ENCODE results near the gene RB1.
"Not testable (repeated sequence)": the region's sequence is repeated elsewhere in the genome, so short reads cannot be mapped to it uniquely, and the experiment has no call there.

RB1 gene

GRCh38 chr13:48320399-48320790, 16.8 kb downstream of the RB1 start:
- TF ChIP-seq, protein P1, sequence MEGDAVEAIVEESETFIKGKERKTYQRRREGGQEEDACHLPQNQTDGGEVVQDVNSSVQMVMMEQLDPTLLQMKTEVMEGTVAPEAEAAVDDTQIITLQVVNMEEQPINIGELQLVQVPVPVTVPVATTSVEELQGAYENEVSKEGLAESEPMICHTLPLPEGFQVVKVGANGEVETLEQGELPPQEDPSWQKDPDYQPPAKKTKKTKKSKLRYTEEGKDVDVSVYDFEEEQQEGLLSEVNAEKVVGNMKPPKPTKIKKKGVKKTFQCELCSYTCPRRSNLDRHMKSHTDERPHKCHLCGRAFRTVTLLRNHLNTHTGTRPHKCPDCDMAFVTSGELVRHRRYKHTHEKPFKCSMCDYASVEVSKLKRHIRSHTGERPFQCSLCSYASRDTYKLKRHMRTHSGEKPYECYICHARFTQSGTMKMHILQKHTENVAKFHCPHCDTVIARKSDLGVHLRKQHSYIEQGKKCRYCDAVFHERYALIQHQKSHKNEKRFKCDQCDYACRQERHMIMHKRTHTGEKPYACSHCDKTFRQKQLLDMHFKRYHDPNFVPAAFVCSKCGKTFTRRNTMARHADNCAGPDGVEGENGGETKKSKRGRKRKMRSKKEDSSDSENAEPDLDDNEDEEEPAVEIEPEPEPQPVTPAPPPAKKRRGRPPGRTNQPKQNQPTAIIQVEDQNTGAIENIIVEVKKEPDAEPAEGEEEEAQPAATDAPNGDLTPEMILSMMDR (IDR thresholded peaks at IDR 0.05; ENCODE audit: extremely low read depth, missing control alignments), result no peak

GRCh38 chr13:48320891-48321510, 17.4 kb downstream of the RB1 start:
- DNase-seq (ENCODE audit: low spot score), result peak; percentile 32
- TF ChIP-seq, protein P1 (IDR thresholded peaks at IDR 0.05; ENCODE audit: extremely low read depth, missing control alignments), result no peak

More at GRCh38 chr13:48320399-48320790, 16.8 kb downstream of the RB1 start:
- DNase-seq (ENCODE audit: low spot score), result no peak

- no peak for DNase-seq (ENCODE audit: low spot score)
- TF ChIP-seq, protein P1 (IDR thresholded peaks at IDR 0.05; ENCODE audit: extremely low read depth, missing control alignments), result no peak
These were observed 18.7 kb downstream of the RB1 start for GRCh38 chr13:48322294-48322693.

DNA sequence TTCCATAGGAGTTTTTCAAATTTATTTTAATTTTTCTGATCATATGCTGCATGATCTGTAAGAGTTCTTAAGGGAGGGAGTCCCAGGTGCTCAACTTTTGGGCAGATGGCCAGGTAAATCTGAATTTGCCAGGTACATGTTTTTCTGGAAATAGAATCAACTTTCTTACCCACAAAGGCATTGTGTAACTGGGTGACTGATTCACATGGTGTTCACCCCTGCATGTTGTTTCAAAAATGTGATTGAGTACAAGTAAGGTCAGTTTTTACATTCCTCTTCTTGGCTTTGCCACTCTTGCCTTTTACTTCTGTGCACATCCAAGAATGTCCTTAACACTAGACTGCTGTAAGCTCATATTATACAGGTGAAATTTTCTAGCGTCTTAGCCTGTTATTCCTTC, 30.4 kb downstream of the RB1 start:
- TF ChIP-seq, protein P1 (IDR thresholded peaks at IDR 0.05; ENCODE audit: extremely low read depth, missing control alignments), result no peak
- no peak for DNase-seq (ENCODE audit: low spot score)

- DNase-seq (ENCODE audit: low spot score), result peak; percentile 36
- TF ChIP-seq, protein P1 (IDR thresholded peaks at IDR 0.05; ENCODE audit: extremely low read depth, missing control alignments), result no peak
These were observed 31.1 kb downstream of the RB1 start for GRCh38 chr13:48334534-48335127.

- not testable (repeated sequence) for DNase-seq (ENCODE audit: low spot score)
These were observed 35.6 kb downstream of the RB1 start for GRCh38 chr13:48339198-48339597.

- no peak for DNase-seq (ENCODE audit: low spot score)
- TF ChIP-seq, protein P1 (IDR thresholded peaks at IDR 0.05; ENCODE audit: extremely low read depth, missing control alignments), result no peak
These were observed 40.7 kb downstream of the RB1 start for GRCh38 chr13:48344264-48344663.

- TF ChIP-seq, protein P1 (IDR thresholded peaks at IDR 0.05; ENCODE audit: extremely low read depth, missing control alignments), result no peak
- no peak for DNase-seq (ENCODE audit: low spot score)
These were observed 43.0 kb downstream of the RB1 start for GRCh38 chr13:48346583-48346982.
